Endodermal cell (in vitro differentiated cells): Measurements from ENCODE around the gene FAM120B. TPM values are rescaled to one million over a fixed set of nuclear protein-coding genes. Genes with fewer than 3 reads are reported as not detected.

Experiments
- DNase-seq: peaks from one replicate; pipeline ENCODE4 v3.0.0-alpha.2; 2017
- H3K27ac ChIP-seq: 2 replicates; pipeline ENCODE4 v1.5.1; 2013; ENCODE audit warnings: mild to moderate bottlenecking, low read depth, low read length, moderate library complexity
- H3K27me3 ChIP-seq: 2 replicates; pipeline ENCODE4 v1.6.1; 2013; ENCODE audit warnings: mild to moderate bottlenecking, low read length, moderate library complexity; ENCODE audit not compliant: insufficient read depth, control insufficient read depth, poor library complexity, severe bottlenecking
- H3K36me3 ChIP-seq: 2 replicates; pipeline ENCODE4 v1.7.0; 2013; ENCODE audit warnings: mild to moderate bottlenecking, low read length, moderate library complexity; ENCODE audit not compliant: control insufficient read depth, insufficient read depth
- H3K4me1 ChIP-seq: one replicate; pipeline ENCODE4 v1.7.0; 2013; ENCODE audit warnings: low read length; ENCODE audit not compliant: control insufficient read depth, insufficient read depth
- H3K4me3 ChIP-seq: 2 replicates; pipeline ENCODE4 v1.5.1; 2013; ENCODE audit warnings: mild to moderate bottlenecking, low read length, moderate library complexity
- H3K9ac ChIP-seq: 2 replicates; pipeline ENCODE4 v1.6.1; 2013; ENCODE audit warnings: mild to moderate bottlenecking, low read length, moderate library complexity; ENCODE audit not compliant: poor library complexity, severe bottlenecking; ENCODE audit errors: extremely low read depth
- H3K9me3 ChIP-seq: 2 replicates; pipeline ENCODE4 v1.6.1; 2013; ENCODE audit warnings: mild to moderate bottlenecking, low read length, moderate library complexity; ENCODE audit not compliant: control insufficient read depth
- H3K27ac Mint-ChIP-seq: 2 replicates; pipeline ENCODE4 v1.8.0; 2020; ENCODE audit warnings: mixed read lengths
- H3K27me3 Mint-ChIP-seq: 2 replicates; pipeline ENCODE4 v1.8.0; 2021; ENCODE audit warnings: mild to moderate bottlenecking, mixed read lengths; ENCODE audit not compliant: insufficient read depth
- H3K36me3 Mint-ChIP-seq: 2 replicates; pipeline ENCODE4 v1.8.0; 2020; ENCODE audit warnings: low read depth, mixed read lengths
- H3K4me1 Mint-ChIP-seq: 2 replicates; pipeline ENCODE4 v1.8.0; 2020; ENCODE audit warnings: mixed read lengths
- H3K4me3 Mint-ChIP-seq: 2 replicates; pipeline ENCODE4 v1.8.0; 2020; ENCODE audit warnings: mild to moderate bottlenecking, moderate library complexity, mixed read lengths
- H3K9me3 Mint-ChIP-seq: 2 replicates; pipeline ENCODE4 v1.8.0; 2020; ENCODE audit warnings: mild to moderate bottlenecking, mixed read lengths
- WGBS, 2 experiments: methylation state at CpG; one replicate each; pipeline versions ENCODE4 v1.1.5 to v1.1.7; 2013; ENCODE audit warnings: missing lambda C conversion rate in 2 of 2, mixed read lengths in 1 of 2; ENCODE audit not compliant: insufficient coverage in 1 of 2, insufficient read length in 1 of 2; 5-methylcytosine and 5-hydroxymethylcytosine counted together
- total RNA-seq, 2 donors: library from RNA; stranded (reverse); fragmentation: NEBNext Ultra II Directional in 1 of 2; extraction: Animal tissue kit (Norgen Biotek cat#: 25700) in 1 of 2; gene quantifications; 2 replicates in 1 of 2; 3 replicates in 1 of 2; pipeline ENCODE4 v1.2.1, GENCODE V29; 2021
- TF ChIP-seq, protein P1 (sequence below): fragments of 200-600 bp; sonication (generic); conservative IDR thresholded peaks from 2 replicates; pipeline ENCODE4 v1.5.0; 2021; ENCODE audit warnings: antibody characterized with exemption, mild to moderate bottlenecking

Gene FAM120B
- total RNA-seq, 2 donors from 2014 or later = 25.7 to 27.5 TPM

- TF ChIP-seq, protein P1, sequence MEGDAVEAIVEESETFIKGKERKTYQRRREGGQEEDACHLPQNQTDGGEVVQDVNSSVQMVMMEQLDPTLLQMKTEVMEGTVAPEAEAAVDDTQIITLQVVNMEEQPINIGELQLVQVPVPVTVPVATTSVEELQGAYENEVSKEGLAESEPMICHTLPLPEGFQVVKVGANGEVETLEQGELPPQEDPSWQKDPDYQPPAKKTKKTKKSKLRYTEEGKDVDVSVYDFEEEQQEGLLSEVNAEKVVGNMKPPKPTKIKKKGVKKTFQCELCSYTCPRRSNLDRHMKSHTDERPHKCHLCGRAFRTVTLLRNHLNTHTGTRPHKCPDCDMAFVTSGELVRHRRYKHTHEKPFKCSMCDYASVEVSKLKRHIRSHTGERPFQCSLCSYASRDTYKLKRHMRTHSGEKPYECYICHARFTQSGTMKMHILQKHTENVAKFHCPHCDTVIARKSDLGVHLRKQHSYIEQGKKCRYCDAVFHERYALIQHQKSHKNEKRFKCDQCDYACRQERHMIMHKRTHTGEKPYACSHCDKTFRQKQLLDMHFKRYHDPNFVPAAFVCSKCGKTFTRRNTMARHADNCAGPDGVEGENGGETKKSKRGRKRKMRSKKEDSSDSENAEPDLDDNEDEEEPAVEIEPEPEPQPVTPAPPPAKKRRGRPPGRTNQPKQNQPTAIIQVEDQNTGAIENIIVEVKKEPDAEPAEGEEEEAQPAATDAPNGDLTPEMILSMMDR = no peak
- no peaks in the 10 kb centered on the region for H3K4me1 Mint-ChIP-seq
- Histone ChIP-seq H3K9me3 (no peaks in the 10 kb centered on the region), H3K9ac (no peak overlapping the region), H3K4me3 (no peak overlapping the region), H3K4me1 (no peaks in the 10 kb centered on the region), H3K27ac (no peak overlapping the region), H3K36me3 (peaks cover 3% of the 10 kb centered on the region), H3K27me3 (no peaks in the 10 kb centered on the region)
- no peak for DNase-seq
- peaks cover 1% of the 10 kb centered on the region for H3K27me3 Mint-ChIP-seq
- H3K9me3 Mint-ChIP-seq = no peaks in the 10 kb centered on the region
- no peak overlapping the region for H3K4me3 Mint-ChIP-seq
- WGBS, 2 experiments = 89 to 100% methylated on average over 1 to 2 of the region's 2 CpGs
- H3K27ac Mint-ChIP-seq = no peak overlapping the region
- H3K36me3 Mint-ChIP-seq = peaks cover 10% of the 10 kb centered on the region
These were observed 6.3 kb downstream of the FAM120B start for GRCh38 chr6:170312876-170313275.

GRCh38 chr6:170313716-170314295 lies 7.2 kb downstream of the FAM120B start:
- H3K27me3 Mint-ChIP-seq = no peaks in the 10 kb centered on the region
- Histone ChIP-seq H3K4me3 (no peak overlapping the region), H3K4me1 (no peaks in the 10 kb centered on the region), H3K9me3 (no peaks in the 10 kb centered on the region), H3K27me3 (no peaks in the 10 kb centered on the region), H3K27ac (no peak overlapping the region), H3K9ac (no peak overlapping the region), H3K36me3 (peaks cover 12% of the 10 kb centered on the region)
- no peaks in the 10 kb centered on the region for H3K9me3 Mint-ChIP-seq
- H3K4me3 Mint-ChIP-seq = no peak overlapping the region
- TF ChIP-seq, protein P1 = no peak
- peaks cover 18% of the 10 kb centered on the region for H3K36me3 Mint-ChIP-seq
- 90 to 93% methylated on average over 6 of the region's 6 CpGs for WGBS, 2 experiments
- H3K4me1 Mint-ChIP-seq = no peaks in the 10 kb centered on the region
- DNase-seq = no peak
- no peak overlapping the region for H3K27ac Mint-ChIP-seq

DNA sequence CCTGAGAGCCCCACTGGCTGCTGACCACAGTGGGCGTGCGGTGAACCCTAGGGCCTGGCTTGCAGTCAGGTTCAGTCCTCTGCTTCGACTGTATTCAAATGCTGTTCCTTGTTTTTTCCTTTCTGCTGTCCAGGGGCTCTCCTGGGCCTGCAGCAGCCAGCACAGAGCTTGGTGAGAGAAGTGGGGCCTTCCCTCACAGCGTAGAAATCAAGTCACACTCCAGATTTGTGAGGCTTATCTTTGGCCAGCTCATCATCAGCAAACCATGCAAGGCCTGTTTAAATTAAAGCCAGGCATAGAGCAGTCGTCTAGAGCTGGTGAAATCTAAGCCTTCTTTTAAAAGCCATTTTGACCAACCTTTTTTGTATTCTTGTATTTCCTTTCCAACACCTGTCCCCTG lies 8.4 kb downstream of the FAM120B start:
- no peaks in the 10 kb centered on the region for H3K4me1 Mint-ChIP-seq
- Histone ChIP-seq H3K9ac (no peak overlapping the region), H3K27me3 (no peaks in the 10 kb centered on the region), H3K4me1 (no peaks in the 10 kb centered on the region), H3K36me3 (peaks cover 20% of the 10 kb centered on the region), H3K9me3 (no peaks in the 10 kb centered on the region), H3K4me3 (no peak overlapping the region), H3K27ac (no peak overlapping the region)
- peaks cover 26% of the 10 kb centered on the region for H3K36me3 Mint-ChIP-seq
- H3K27ac Mint-ChIP-seq = no peak overlapping the region
- H3K9me3 Mint-ChIP-seq = no peaks in the 10 kb centered on the region
- DNase-seq = no peak
- no peaks in the 10 kb centered on the region for H3K27me3 Mint-ChIP-seq
- WGBS, 2 experiments = 93 to 97% methylated on average over 5 of the region's 5 CpGs
- TF ChIP-seq, protein P1 = no peak
- no peak overlapping the region for H3K4me3 Mint-ChIP-seq
